Heart right ventricle (tissue), 16 donors: ENCODE data around the gene GNG7. TPM values are rescaled to one million over a fixed set of nuclear protein-coding genes. Genes with fewer than 3 reads are reported as not detected.
"Not testable (repeated sequence)": the region's sequence is repeated elsewhere in the genome, so short reads cannot be mapped to it uniquely, and the experiment has no call there.

Experiments
- ATAC-seq, 8 donors: fragments of 200-7000 bp; cut with Tn5 transposase; one replicate each; pipeline ENCODE4 v1.9.1; 2020; ENCODE audit warnings: mild to moderate bottlenecking in 8 of 8, moderate library complexity in 8 of 8, moderate number of reproducible peaks in 1 of 8
- DNase-seq, 2 donors: peaks; one replicate each; pipeline ENCODE4 v3.0.0-alpha.2; 2020
- H3K27ac ChIP-seq, 10 donors: fragments of 200-600 bp; sonication (generic) in 2 of 10; one replicate each; pipeline versions ENCODE4 v1.5.0 to v1.8.0; 2020 to 2022; ENCODE audit warnings: mild to moderate bottlenecking in 3 of 10
- H3K27me3 ChIP-seq, 7 donors: fragments of 200-600 bp; one replicate each; pipeline ENCODE4 v1.8.0; 2021 to 2022; ENCODE audit warnings: mild to moderate bottlenecking in 2 of 7
- H3K36me3 ChIP-seq, 9 donors: fragments of 200-600 bp; sonication (generic) in 1 of 9; one replicate each; pipeline versions ENCODE4 v1.5.0 to v1.8.0; 2020 to 2022; ENCODE audit warnings: mild to moderate bottlenecking in 2 of 9
- H3K4me1 ChIP-seq, 9 donors: fragments of 200-600 bp; sonication (generic) in 1 of 9; one replicate each; pipeline versions ENCODE4 v1.5.0 to v1.8.0; 2020 to 2022; ENCODE audit warnings: mild to moderate bottlenecking in 4 of 9
- H3K4me3 ChIP-seq, 10 donors: fragments of 200-600 bp; sonication (generic) in 2 of 10; one replicate each; pipeline versions ENCODE4 v1.5.0 to v1.8.0; 2020 to 2022; ENCODE audit warnings: mild to moderate bottlenecking in 7 of 10, moderate library complexity in 2 of 10
- H3K9me3 ChIP-seq, 11 donors: fragments of 200-600 bp in 10 of 11; sonication (generic) in 2 of 11; one replicate each; pipeline versions ENCODE4 v1.5.0 to v1.8.0; 2013 to 2022; ENCODE audit warnings: mild to moderate bottlenecking in 2 of 11, control low read depth in 1 of 11, moderate library complexity in 1 of 11
- WGBS, 2 donors: extraction: QIAGEN DNeasy Blood & Tissue Kit; methylation state at CpG; one replicate each; pipeline ENCODE4 v1.1.7; 2013; ENCODE audit warnings: inconsistent platforms in 1 of 2; 5-methylcytosine and 5-hydroxymethylcytosine counted together
- intact Hi-C, 10 donors: fragments of 100-400 bp; cut with DNase I; formaldehyde crosslinking; loops; one replicate each; pipeline versions ENCODE4 v1.11.1 to v1.14.2; 2022
- polyA plus RNA-seq, 2 donors: library from polyadenylated mRNA; stranded (reverse); fragments of 200-250 nt; gene quantifications; one replicate each; pipeline ENCODE4 v1.2.3, GENCODE V29; 2013
- total RNA-seq, 10 donors: library from RNA; stranded (reverse); fragmentation: NEBNext Ultra II Directional in 3 of 10; extraction: Animal tissue kit (Norgen Biotek cat#: 25700) in 3 of 10; gene quantifications; one replicate each; pipeline versions ENCODE4 v1.2.1 to v1.2.4, GENCODE V29; 2021 to 2023
- TF ChIP-seq, protein P1 (sequence below), 9 donors: fragments of 200-600 bp; sonication (generic) in 2 of 9; IDR thresholded peaks; one replicate each; pipeline versions ENCODE4 v1.5.0 to v1.8.0; 2021 to 2022; ENCODE audit warnings: antibody characterized with exemption in 9 of 9, mild to moderate bottlenecking in 5 of 9, moderate library complexity in 1 of 9
- donor health status: Arrhythmogenic right ventricular cardiomyopathy.
- donor health status: ischemic (EF 13 %, LVEDD 7.1; RV severe dilation, severe dysfunction).
- donor health status: healthy with polysubstance abuse.
- donor health status: DM: no; HTN: yes; CAD: no.
- donor health status: DM: no; HTN: no; CAD: no.
- donor health status: ischemic (EF 25% LVEDD 6.9; RV normal size, moderate dysfunction).
- donor health status: ischemic (EF 25% LVEDD 5.7; RV mildly dilated, moderate dysfunction).
- donor health status: healthy.
- donor health status: DM: yes; HTN: yes; CAD: no.
- donor health status: Ischemic cardiomyopathy.
- donor health status: ischemic (EF 35%, LVEDD 5.7; RV mildly dilated, moderate dysfunction).
- donor health status: nonischemic (EF 11% LVEDD 7.7; RV severe dilation, severe dysfunction).
- donor health status: DM: yes; HTN: yes; CAD: no.
- donor health status: PGD.
- donor health status: ischemic (EF 29% LVEDD 5.4; RV normal size, mild dysfunction).
- donor health status: nonischemic (EF 23%, LVEDD 6.1; RV moderate dilation, normal function).

The GNG7 gene
- total and polyA plus RNA-seq, 12 donors = 8.4 to 56.9 (median 39.1) TPM

DNA sequence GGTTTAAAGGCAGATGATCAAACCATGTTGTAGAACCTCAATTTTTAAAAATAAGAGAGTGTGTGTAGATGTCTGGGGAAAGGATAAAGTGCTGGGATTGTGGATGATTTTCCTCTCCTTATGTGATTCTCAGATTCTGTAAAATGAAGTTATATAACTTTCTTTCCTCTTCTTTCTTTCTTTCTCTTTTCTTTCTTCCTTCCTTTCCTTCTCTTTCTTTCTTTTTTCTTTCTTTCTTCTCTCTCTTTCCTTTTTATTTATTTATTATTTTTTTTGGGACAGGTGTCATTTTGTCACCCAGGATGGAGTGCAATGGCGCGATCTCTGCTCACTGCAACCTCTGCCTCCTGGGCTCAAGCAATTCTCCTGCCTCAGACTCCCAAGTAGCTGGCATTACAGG is 144.0 kb downstream of the GNG7 start:
- Histone ChIP-seq H3K27ac (no peak overlapping the region), H3K27me3 (no peaks in the 10 kb centered on the region), H3K4me3 (no peak overlapping the region), H3K4me1 (peaks cover 0 to 26% (median 0%) of the 10 kb centered on the region in 9 donors), H3K9me3 (no peaks in the 10 kb centered on the region), H3K36me3 (no peaks in the 10 kb centered on the region)
- WGBS, 2 donors = 97 to 98% methylated on average over 2 of the region's 2 CpGs
- ATAC-seq (no peak), DNase-seq (no peak)
- TF ChIP-seq, protein P1, sequence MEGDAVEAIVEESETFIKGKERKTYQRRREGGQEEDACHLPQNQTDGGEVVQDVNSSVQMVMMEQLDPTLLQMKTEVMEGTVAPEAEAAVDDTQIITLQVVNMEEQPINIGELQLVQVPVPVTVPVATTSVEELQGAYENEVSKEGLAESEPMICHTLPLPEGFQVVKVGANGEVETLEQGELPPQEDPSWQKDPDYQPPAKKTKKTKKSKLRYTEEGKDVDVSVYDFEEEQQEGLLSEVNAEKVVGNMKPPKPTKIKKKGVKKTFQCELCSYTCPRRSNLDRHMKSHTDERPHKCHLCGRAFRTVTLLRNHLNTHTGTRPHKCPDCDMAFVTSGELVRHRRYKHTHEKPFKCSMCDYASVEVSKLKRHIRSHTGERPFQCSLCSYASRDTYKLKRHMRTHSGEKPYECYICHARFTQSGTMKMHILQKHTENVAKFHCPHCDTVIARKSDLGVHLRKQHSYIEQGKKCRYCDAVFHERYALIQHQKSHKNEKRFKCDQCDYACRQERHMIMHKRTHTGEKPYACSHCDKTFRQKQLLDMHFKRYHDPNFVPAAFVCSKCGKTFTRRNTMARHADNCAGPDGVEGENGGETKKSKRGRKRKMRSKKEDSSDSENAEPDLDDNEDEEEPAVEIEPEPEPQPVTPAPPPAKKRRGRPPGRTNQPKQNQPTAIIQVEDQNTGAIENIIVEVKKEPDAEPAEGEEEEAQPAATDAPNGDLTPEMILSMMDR (IDR thresholded peaks at IDR 0.05) = no peak
- intact Hi-C loops = no loop called here

DNA sequence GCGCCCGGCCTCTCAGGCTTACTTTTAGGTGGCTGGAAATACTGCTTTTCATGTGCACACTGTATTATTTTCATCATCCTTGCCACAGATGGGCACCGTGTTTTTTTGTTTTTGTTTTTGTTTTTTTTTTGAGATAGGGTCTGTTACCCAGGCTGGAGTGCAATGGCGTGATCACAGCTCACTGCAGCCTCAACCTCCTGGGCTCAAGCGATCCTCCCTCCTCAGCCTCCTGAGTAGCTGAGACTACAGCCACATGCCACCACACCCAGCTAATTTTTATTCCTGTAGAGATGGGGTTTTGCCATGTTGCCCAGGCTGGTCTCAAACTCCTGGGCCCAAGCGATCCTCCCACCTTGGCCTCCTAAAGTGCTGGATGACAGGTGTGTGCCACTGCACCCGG is 144.4 kb downstream of the GNG7 start:
- WGBS, 2 donors = 82% methylated on average over 7 of the region's 7 CpGs

DNA sequence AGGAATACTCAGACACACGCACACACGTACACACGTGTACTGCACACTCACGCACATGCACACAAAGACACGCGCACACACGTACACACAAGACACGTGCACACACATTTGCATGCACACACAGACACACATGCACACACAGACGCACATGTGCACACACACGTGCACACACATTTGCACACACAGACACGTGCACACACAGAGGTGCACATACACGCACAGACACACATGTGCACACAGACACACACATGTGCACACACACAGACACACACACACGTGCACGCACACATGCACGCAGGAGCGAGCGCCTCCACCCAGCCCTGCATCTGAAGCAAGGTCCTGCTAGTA is 145.4 kb downstream of the GNG7 start:
- Histone ChIP-seq H3K9me3 (no peaks in the 10 kb centered on the region), H3K27me3 (no peaks in the 10 kb centered on the region), H3K4me3 (no peak overlapping the region), H3K36me3 (no peaks in the 10 kb centered on the region), H3K4me1 (peaks cover 0 to 33% (median 5%) of the 10 kb centered on the region in 9 donors), H3K27ac (no peak overlapping the region)
- intact Hi-C loops = no loop called here
- DNase-seq = no peak
- TF ChIP-seq, protein P1 (IDR thresholded peaks at IDR 0.05) = no peak
- 90 to 94% methylated on average over 17 of the region's 17 CpGs for WGBS, 2 donors
- peak in 1 of 8 donors; percentile 11 for ATAC-seq

More for the DNA sequence above, 144.4 kb downstream of the GNG7 start:
- DNase-seq, H3K27me3 ChIP-seq, H3K4me3 ChIP-seq, H3K9me3 ChIP-seq, intact Hi-C loops, ATAC-seq, H3K27ac ChIP-seq, H3K36me3 ChIP-seq: not testable (repeated sequence)
- H3K4me1 ChIP-seq = peaks cover 0 to 30% (median 0%) of the 10 kb centered on the region in 9 donors

DNA sequence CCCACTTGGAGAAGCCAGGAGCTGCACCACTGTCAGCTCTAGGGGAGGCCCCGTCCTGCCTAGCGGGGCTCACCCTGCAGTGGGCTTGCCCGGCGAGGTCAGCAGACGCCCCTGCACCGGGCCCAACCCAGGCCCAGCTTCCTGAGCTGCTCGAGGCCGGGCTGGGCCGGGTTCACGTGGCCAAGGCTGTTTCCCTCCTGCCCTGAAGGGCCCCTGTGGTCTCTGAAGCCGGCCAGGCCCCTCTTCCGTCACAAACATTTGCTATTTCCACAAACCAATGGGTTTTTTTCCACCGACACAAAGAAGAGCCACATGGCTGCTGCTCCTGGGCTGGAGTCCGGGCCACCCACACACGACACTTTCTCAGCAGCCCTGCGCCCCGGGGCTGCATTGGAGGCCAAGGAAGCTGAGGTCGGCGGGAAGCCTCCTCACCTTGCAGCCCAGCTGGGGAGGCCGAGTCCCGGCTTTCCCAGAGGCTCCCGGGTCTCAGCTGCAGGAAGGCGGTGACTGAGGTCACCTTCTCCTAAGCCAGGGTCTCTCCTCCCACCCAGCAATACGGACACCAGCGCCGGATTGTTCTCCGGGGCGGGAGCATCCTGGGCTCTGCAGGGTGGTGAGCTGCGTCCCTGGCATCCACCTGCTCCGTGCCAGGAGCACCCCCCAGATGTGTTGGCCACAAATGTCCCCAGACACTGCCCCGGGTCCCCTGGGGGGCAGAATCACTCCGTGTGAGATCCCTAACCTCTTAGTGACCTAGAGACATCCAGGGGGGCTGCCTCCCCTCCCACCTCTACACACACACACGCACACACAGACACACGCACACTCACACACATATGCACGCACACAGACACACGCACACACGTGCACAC is 146.0 kb downstream of the GNG7 start:
- Histone ChIP-seq H3K36me3 (no peaks in the 10 kb centered on the region), H3K4me1 (peaks cover 0 to 32% (median 9%) of the 10 kb centered on the region in 9 donors), H3K4me3 (no peak overlapping the region), H3K9me3 (no peaks in the 10 kb centered on the region), H3K27me3 (no peaks in the 10 kb centered on the region), H3K27ac (no peak overlapping the region)
- ATAC-seq (peak in 4 of 8 donors; percentile 7 to 46 (median 12)), DNase-seq (no peak)
- TF ChIP-seq, protein P1 (IDR thresholded peaks at IDR 0.05) = no peak
- WGBS, 2 donors = 72 to 73% methylated on average over 37 of the region's 37 CpGs
- intact Hi-C loops = no loop called here
